Tibial nerve (tissue), 4 donors: Measurements from ENCODE around the gene NANP. TPM values are rescaled to one million over a fixed set of nuclear protein-coding genes. Genes with fewer than 3 reads are reported as not detected.
"Not testable (repeated sequence)": the region's sequence is repeated elsewhere in the genome, so short reads cannot be mapped to it uniquely, and the experiment has no call there.

Source experiments
- DNase-seq, 2 donors: peaks; one replicate each; pipeline ENCODE4 v3.0.0-alpha.2; 2019; ENCODE audit warnings: low spot score in 2 of 2
- H3K27ac ChIP-seq, 4 donors: fragments of 200-600 bp; sonication (generic) in 3 of 4; one replicate each; pipeline ENCODE4 v1.5.1; 2017 to 2019; ENCODE audit warnings: mild to moderate bottlenecking in 1 of 4
- H3K27me3 ChIP-seq, 2 donors: fragments of 200-600 bp; sonication (generic) in 1 of 2; one replicate each; pipeline versions ENCODE4 v1.5.1 to v1.6.0; 2017 to 2019
- H3K36me3 ChIP-seq, 3 donors: fragments of 200-600 bp; sonication (generic); one replicate each; pipeline ENCODE4 v1.5.1; 2018 to 2019
- H3K4me1 ChIP-seq, 4 donors: fragments of 200-600 bp; sonication (generic) in 3 of 4; one replicate each; pipeline ENCODE4 v1.5.1; 2017 to 2019
- H3K4me3 ChIP-seq, 4 donors: fragments of 200-600 bp; sonication (generic) in 3 of 4; one replicate each; pipeline ENCODE4 v1.5.1; 2017 to 2019; ENCODE audit warnings: mild to moderate bottlenecking in 1 of 4, moderate library complexity in 1 of 4
- H3K9me3 ChIP-seq, 4 donors: fragments of 200-600 bp; sonication (generic) in 3 of 4; one replicate each; pipeline ENCODE4 v1.5.1; 2017 to 2019
- CTCF ChIP-seq, 5 experiments: fragments of 200-600 bp in 3 of 5; fragments of 450-650 bp in 2 of 5; sonication (generic) in 3 of 5; IDR thresholded peaks; one replicate each; pipeline ENCODE4 v1.5.1; 2016 to 2019; ENCODE audit warnings: antibody characterized with exemption in 5 of 5, mild to moderate bottlenecking in 3 of 5, moderate library complexity in 2 of 5
- EP300 ChIP-seq, 2 donors: sonication (generic); formaldehyde crosslinking; IDR thresholded peaks; one replicate each; pipeline ENCODE4 v1.6.1; 2017; ENCODE audit warnings: antibody characterized with exemption in 2 of 2, mild to moderate bottlenecking in 1 of 2
- POLR2A ChIP-seq, 2 donors: fragments of 450-650 bp; IDR thresholded peaks; one replicate each; pipeline ENCODE4 v1.6.1; 2017; ENCODE audit warnings: antibody characterized with exemption in 2 of 2, mild to moderate bottlenecking in 2 of 2, moderate library complexity in 2 of 2
- WGBS, 2 donors: methylation state at CpG; one replicate each; pipeline ENCODE4 v1.1.5; 2018; 5-methylcytosine and 5-hydroxymethylcytosine counted together
- total RNA-seq, 4 donors: library from RNA; depleted of rRNA; stranded (reverse); fragments of >200 nt; gene quantifications; one replicate each; pipeline ENCODE4 v1.1.0, GENCODE V29; 2016

Gene NANP
- total RNA-seq, 4 donors from 2014 or later: 2.5 to 3.6 (median 2.9) TPM

DNA sequence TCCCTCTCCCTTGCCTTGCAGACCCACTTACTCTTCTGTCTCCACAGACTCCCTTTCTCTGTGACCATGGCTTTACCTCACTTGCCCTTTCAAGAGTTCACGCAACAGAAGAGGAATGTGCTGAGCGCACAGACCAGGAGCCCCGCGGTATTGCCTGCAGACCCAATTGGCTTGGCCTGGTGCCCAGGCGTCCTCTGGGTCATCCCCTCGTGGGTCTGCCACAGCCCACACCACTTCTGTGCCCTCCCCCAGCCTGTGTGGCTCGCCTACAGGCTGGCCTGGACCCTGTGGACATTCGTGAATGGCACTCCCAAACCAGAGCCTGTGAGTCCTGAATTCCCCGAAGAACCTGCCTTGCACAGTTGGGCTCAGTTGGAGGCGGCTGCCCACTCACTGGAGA is 23.2 kb downstream of the NANP start:
- no peak for DNase-seq
- no peaks in the 10 kb centered on the region for H3K9me3 ChIP-seq
- H3K4me1 ChIP-seq: no peaks in the 10 kb centered on the region
- no peak overlapping the region for H3K4me3 ChIP-seq
- TF ChIP-seq EP300 (IDR thresholded peaks at IDR 0.05): no peak
- no peak for TF ChIP-seq POLR2A (IDR thresholded peaks at IDR 0.05)
- TF ChIP-seq CTCF (IDR thresholded peaks at IDR 0.05): no peak
- H3K36me3 ChIP-seq: peaks cover 0 to 4% (median 0%) of the 10 kb centered on the region in 3 donors
- no peak overlapping the region for H3K27ac ChIP-seq
- H3K27me3 ChIP-seq: no peaks in the 10 kb centered on the region
- 28 to 34% methylated on average over 9 to 10 of the region's 10 CpGs for WGBS, 2 donors

DNA sequence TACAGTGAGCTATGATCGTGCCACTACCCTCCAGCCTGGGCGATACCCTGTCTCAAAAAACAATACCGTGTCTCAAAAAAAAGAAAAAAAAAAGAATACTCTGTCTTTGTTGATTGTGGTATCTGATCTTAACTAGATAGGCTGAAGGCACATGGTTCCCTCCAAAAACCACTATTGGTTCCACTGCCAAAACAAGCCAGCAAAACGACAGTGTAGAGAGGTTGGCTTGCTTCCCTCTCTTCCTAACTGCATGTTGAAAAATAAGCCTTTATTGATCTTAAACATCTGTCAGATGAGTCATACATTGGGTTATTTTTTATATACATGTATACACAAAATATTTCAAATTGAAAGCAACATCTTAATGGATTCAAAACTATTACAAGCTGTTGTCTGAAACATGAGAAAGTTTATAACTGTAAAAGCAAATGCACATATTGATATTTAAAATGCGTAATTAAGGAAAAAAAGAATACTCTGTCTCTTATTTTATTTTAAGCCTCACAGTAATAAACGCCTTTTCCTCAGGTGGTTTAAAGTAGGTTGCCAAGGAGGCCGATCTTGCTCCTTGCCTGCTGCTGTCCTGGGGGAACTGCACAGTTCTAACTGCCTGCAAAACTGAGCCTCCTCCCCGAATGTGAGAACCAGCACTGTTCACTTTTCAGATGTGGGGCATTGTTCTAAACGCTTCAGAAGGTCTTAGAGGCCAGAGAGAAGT is 31.5 kb downstream of the NANP start:
- no peaks in the 10 kb centered on the region for H3K4me1 ChIP-seq
- H3K4me3 ChIP-seq: no peak overlapping the region
- no peaks in the 10 kb centered on the region for H3K27me3 ChIP-seq
- 50 to 52% methylated on average over 9 of the region's 9 CpGs for WGBS, 2 donors
- DNase-seq: no peak
- H3K9me3 ChIP-seq: no peaks in the 10 kb centered on the region
- H3K27ac ChIP-seq: no peak overlapping the region
- no peaks in the 10 kb centered on the region for H3K36me3 ChIP-seq
- TF ChIP-seq POLR2A (IDR thresholded peaks at IDR 0.05): no peak

DNA sequence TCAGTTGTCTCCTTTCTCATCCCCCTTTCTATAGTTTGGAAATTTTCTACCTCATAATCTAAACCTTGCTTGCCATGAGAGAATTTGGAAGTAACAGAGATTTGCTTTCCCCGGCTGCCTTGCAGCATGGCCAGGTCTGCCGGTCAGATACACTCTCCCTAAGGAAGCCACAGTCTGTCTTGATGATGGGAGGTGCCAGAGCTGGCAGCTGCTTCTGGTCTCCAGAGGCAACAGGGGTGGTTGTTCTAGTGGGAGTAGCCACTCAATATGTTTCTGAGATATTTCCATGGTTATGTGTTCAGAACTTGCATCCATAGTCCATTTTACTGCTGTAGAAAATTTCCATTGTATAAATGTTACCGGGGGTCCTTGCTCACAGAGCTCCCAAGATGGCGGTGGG is 33.0 kb downstream of the NANP start:
- DNase-seq, H3K9me3 ChIP-seq, H3K4me3 ChIP-seq, H3K36me3 ChIP-seq, H3K27ac ChIP-seq, H3K27me3 ChIP-seq, H3K4me1 ChIP-seq: not testable (repeated sequence)
- WGBS, 2 donors: 86 to 89% methylated on average over 4 of the region's 4 CpGs

- Histone ChIP-seq H3K4me1 (peaks cover 0 to 9% (median 4%) of the 10 kb centered on the region in 4 donors), H3K27me3 (no peaks in the 10 kb centered on the region), H3K36me3 (no peaks in the 10 kb centered on the region), H3K9me3 (no peaks in the 10 kb centered on the region), H3K27ac (no peak overlapping the region), H3K4me3 (no peak overlapping the region)
- WGBS, 2 donors: 94 to 97% methylated on average over 7 of the region's 7 CpGs
- no peak for TF ChIP-seq EP300 (IDR thresholded peaks at IDR 0.05)
- no peak for TF ChIP-seq CTCF (IDR thresholded peaks at IDR 0.05)
- TF ChIP-seq POLR2A (IDR thresholded peaks at IDR 0.05): no peak
- no peak for DNase-seq
These were observed 35.3 kb downstream of the NANP start for GRCh38 chr20:25588491-25588890.

GRCh38 chr20:25587536-25587935 is 36.3 kb downstream of the NANP start:
- H3K4me1 ChIP-seq: peaks cover 0 to 9% (median 4%) of the 10 kb centered on the region in 4 donors
- H3K36me3 ChIP-seq: no peaks in the 10 kb centered on the region
- H3K27me3 ChIP-seq: no peaks in the 10 kb centered on the region
- no peak for TF ChIP-seq CTCF (IDR thresholded peaks at IDR 0.05)
- TF ChIP-seq POLR2A (IDR thresholded peaks at IDR 0.05): no peak
- TF ChIP-seq EP300 (IDR thresholded peaks at IDR 0.05): no peak
- H3K4me3 ChIP-seq: no peak overlapping the region
- no peak overlapping the region for H3K27ac ChIP-seq
- no peaks in the 10 kb centered on the region for H3K9me3 ChIP-seq
- WGBS, 2 donors: 70% methylated on average over 5 of the region's 5 CpGs
- no peak for DNase-seq

- H3K4me1 ChIP-seq: peaks cover 0 to 9% (median 4%) of the 10 kb centered on the region in 4 donors
- no peak overlapping the region for H3K27ac ChIP-seq
- no peaks in the 10 kb centered on the region for H3K9me3 ChIP-seq
- WGBS, 2 donors: 78 to 82% methylated on average over 11 of the region's 11 CpGs
- TF ChIP-seq EP300 (IDR thresholded peaks at IDR 0.05) (no peak), POLR2A (IDR thresholded peaks at IDR 0.05) (no peak), CTCF (IDR thresholded peaks at IDR 0.05) (no peak)
- H3K4me3 ChIP-seq: no peak overlapping the region
- H3K36me3 ChIP-seq: no peaks in the 10 kb centered on the region
- H3K27me3 ChIP-seq: no peaks in the 10 kb centered on the region
- DNase-seq: no peak
These were observed 36.9 kb downstream of the NANP start for GRCh38 chr20:25586877-25587276.
